Measurements from ENCODE around the gene SEMA3B. TPM values are rescaled to one million over a fixed set of nuclear protein-coding genes. Genes with fewer than 3 reads are reported as not detected.

The SEMA3B gene
- total RNA-seq, 2 experiments from 2014 or later: 0.52 to 0.84 TPM

DNA sequence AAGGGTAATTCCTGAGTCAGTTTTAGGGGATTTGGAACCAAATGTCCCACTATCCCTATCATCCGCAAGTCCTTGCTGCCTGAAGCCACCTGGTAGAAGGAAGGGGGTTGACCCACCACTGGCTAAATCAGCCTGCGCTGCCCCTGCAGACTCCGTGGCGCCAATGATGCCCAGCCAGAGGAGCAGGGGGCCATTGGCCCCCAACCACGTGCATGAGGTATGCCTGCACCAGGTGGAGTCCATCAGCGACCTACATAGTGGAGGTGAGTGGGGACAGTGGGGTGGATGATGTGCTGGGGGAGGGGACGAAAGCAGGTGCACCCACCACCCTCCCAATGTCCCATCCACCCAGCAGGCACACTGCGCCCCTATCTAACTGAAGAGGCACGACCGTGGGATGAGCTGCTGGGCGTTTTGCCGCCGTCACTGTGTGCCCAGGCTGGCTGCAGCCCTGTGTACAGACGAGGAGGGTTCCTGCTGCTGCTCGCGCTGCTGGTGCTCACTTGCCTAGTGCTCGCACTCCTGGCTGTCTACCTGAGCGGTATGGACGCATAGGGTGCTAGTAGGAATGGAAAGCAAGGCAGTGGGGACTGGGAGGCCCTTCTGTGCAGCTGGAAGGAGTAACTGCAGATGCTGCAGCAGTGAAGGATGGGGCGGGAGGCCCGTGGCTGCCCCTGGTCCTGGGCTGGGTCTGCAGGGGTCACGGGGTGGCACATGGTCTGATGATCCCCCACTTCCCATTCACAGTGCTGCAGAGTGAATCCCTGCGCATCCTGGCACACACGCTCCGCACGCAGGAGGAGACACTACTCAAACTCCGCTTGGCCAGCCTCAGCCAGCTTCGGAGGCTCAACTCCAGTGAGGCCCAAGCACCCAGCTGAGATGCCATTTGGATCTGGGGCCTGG is 17.6 kb downstream of the SEMA3B start:
- H3K4me3 Mint-ChIP-seq: no peak overlapping the region
- POLR2A ChIA-PET: no interaction called here
- DNase-seq (no peak), ATAC-seq (peak; percentile 9)
- H3K27ac Mint-ChIP-seq: no peak overlapping the region
- no peaks in the 10 kb centered on the region for H3K27me3 Mint-ChIP-seq (ENCODE audit: low read depth)
- CTCF ChIA-PET: interaction anchor here (1.3 kb wide), 1 partner anchor 40 kb away, joined by 3 read pairs; no protein-coding TSS in a partner anchor
- peaks cover 10% of the 10 kb centered on the region for H3K4me1 Mint-ChIP-seq (ENCODE audit: low read depth)
- peaks cover 11% of the 10 kb centered on the region for H3K36me3 Mint-ChIP-seq (ENCODE audit: low read depth)
- no peaks in the 10 kb centered on the region for H3K9me3 Mint-ChIP-seq (ENCODE audit: insufficient read depth)

DNA sequence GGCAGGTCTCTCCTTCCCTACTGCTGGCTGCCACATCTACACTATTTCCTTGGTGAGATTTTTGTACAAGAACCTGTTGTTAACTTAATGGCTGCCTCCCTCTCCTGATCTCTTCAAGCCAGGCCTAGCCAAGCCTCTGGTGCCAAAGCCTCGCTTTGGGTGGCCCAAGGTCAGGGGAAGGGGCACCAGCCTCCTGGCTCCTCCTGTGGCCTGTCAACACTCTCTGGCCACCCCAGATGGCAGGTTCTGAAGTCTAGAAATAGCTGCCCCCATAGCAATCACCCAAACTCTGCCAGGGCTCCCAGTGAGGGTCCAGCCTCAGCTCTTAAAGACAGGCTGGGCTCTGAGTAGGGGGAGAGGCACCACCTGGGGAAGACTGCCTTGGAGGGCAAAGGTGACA is 18.3 kb downstream of the SEMA3B start:
- Mint-ChIP-seq H3K4me1 (ENCODE audit: low read depth) (peaks cover 10% of the 10 kb centered on the region), H3K27me3 (ENCODE audit: low read depth) (no peaks in the 10 kb centered on the region), H3K4me3 (no peak overlapping the region), H3K36me3 (ENCODE audit: low read depth) (peaks cover 11% of the 10 kb centered on the region), H3K9me3 (ENCODE audit: insufficient read depth) (no peaks in the 10 kb centered on the region), H3K27ac (no peak overlapping the region)
- CTCF ChIA-PET: interaction anchor here (1.2 to 1.3 kb wide), 2 partner anchors 41 to 93 kb away, joined by 3 read pairs; no protein-coding TSS in a partner anchor
- POLR2A ChIA-PET: interaction anchor here (2.3 kb wide), 1 partner anchor 12 kb away, joined by 8 read pairs; the partner anchor contains the start of genes HYAL3 and NAA80
- ATAC-seq (no peak), DNase-seq (no peak)

GRCh38 chr3:50288387-50289007 is 19.6 kb downstream of the SEMA3B start:
- ChIA-PET POLR2A (interaction anchor here (1.4 to 2.3 kb wide), 2 partner anchors 9 to 10 kb away, joined by 3 to 8 read pairs; partner anchors contain the start of genes HYAL3 and NAA80), CTCF (interaction anchor here (0.7 to 1.2 kb wide), 2 partner anchors 29 to 94 kb away, joined by 3 read pairs; no protein-coding TSS in a partner anchor)
- Mint-ChIP-seq H3K27me3 (ENCODE audit: low read depth) (no peaks in the 10 kb centered on the region), H3K36me3 (ENCODE audit: low read depth) (peaks cover 11% of the 10 kb centered on the region), H3K9me3 (ENCODE audit: insufficient read depth) (no peaks in the 10 kb centered on the region), H3K4me1 (ENCODE audit: low read depth) (peaks cover 20% of the 10 kb centered on the region), H3K4me3 (no peak overlapping the region), H3K27ac (no peak overlapping the region)
- DNase-seq: no peak
- no peak for ATAC-seq

- CTCF ChIA-PET: interaction anchor here (0.7 to 1.8 kb wide), 2 partner anchors 28 to 63 kb away, joined by 3 to 6 read pairs; no protein-coding TSS in a partner anchor
- peaks cover 20% of the 10 kb centered on the region for H3K4me1 Mint-ChIP-seq (ENCODE audit: low read depth)
- no peak for DNase-seq
- H3K27me3 Mint-ChIP-seq (ENCODE audit: low read depth): no peaks in the 10 kb centered on the region
- no peaks in the 10 kb centered on the region for H3K9me3 Mint-ChIP-seq (ENCODE audit: insufficient read depth)
- POLR2A ChIA-PET: interaction anchor here (1.4 to 2.3 kb wide), 2 partner anchors 10 kb away, joined by 3 to 8 read pairs; partner anchors contain the start of genes HYAL3 and NAA80
- peaks cover 11% of the 10 kb centered on the region for H3K36me3 Mint-ChIP-seq (ENCODE audit: low read depth)
- H3K27ac Mint-ChIP-seq: no peak overlapping the region
- no peak overlapping the region for H3K4me3 Mint-ChIP-seq
- ATAC-seq: no peak
These were observed 20.2 kb downstream of the SEMA3B start for GRCh38 chr3:50289130-50289529.

DNA sequence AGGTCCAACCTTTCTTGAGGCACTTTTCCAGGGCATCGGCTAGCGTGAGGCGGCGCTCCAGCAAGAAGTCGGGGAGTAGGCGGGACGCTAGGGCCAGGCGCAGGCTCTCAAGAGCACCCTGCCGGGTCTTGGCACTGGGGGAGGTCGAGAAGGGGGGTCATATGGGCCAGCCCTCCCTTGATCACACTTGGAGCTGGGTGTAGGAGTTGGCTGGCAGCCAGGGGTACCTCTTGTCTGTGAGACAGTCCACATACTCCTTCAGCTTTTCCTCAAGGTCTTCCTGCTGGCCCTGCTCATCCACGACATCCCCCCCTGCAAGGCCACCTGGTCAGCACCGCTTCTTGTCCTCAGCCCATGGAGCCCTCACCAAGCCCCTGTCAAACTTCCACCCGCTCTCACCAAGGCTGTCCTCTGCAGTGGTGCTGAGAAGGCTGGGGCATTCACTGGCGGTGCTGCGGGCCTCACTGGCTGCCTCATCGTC is 21.3 kb downstream of the SEMA3B start:
- Mint-ChIP-seq H3K4me1 (ENCODE audit: low read depth) (peaks cover 20% of the 10 kb centered on the region), H3K9me3 (ENCODE audit: insufficient read depth) (no peaks in the 10 kb centered on the region), H3K4me3 (peak overlapping the region; percentile 88), H3K36me3 (ENCODE audit: low read depth) (peaks cover 11% of the 10 kb centered on the region), H3K27me3 (ENCODE audit: low read depth) (no peaks in the 10 kb centered on the region), H3K27ac (no peak overlapping the region)
- ATAC-seq (no peak), DNase-seq (no peak)
- POLR2A ChIA-PET: no interaction called here
- CTCF ChIA-PET: interaction anchor here (1.6 to 1.8 kb wide), 2 partner anchors 24 to 64 kb away, joined by 3 to 6 read pairs; no protein-coding TSS in a partner anchor

- peak within 1 kb of the TSS; percentile 88 for H3K4me3 Mint-ChIP-seq
- H3K9me3 Mint-ChIP-seq (ENCODE audit: insufficient read depth): no peaks in the 10 kb centered on the region
- CTCF ChIA-PET: interaction anchor here (0.7 to 2.2 kb wide), 10 partner anchors 10 to 203 kb away, joined by 3 to 10 read pairs (median 7); partner anchors contain the start of gene RBM5
- no peaks in the 10 kb centered on the region for H3K27me3 Mint-ChIP-seq (ENCODE audit: low read depth)
- H3K36me3 Mint-ChIP-seq (ENCODE audit: low read depth): peaks cover 11% of the 10 kb centered on the region
- H3K4me1 Mint-ChIP-seq (ENCODE audit: low read depth): peaks cover 29% of the 10 kb centered on the region
- ATAC-seq: peak; percentile 99
- peak within 1 kb of the TSS; percentile 94 for H3K27ac Mint-ChIP-seq
- DNase-seq: peak; percentile 98
- POLR2A ChIA-PET: interaction anchor here (0.6 to 1.8 kb wide), 10 partner anchors 11 to 89 kb away, joined by 3 to 4 read pairs (median 3); partner anchors contain the start of gene HYAL2
These were observed 23.5 kb downstream of the SEMA3B start, which contains the start of gene IFRD2 for GRCh38 chr3:50292159-50293078. IFRD2 (minus strand) TSS chr3:50292429; CDS start chr3:50292274, 155 bp downstream.

GRCh38 chr3:50293079-50293801 is 24.3 kb downstream of the SEMA3B start:
- peaks cover 37% of the 10 kb centered on the region for H3K4me1 Mint-ChIP-seq (ENCODE audit: low read depth)
- ATAC-seq (no peak), DNase-seq (no peak)
- H3K36me3 Mint-ChIP-seq (ENCODE audit: low read depth): peaks cover 8% of the 10 kb centered on the region
- ChIA-PET CTCF (interaction anchor here (1.1 to 2.2 kb wide), 5 partner anchors 13 to 47 kb away, joined by 4 to 10 read pairs (median 7); no protein-coding TSS in a partner anchor), POLR2A (interaction anchor here (0.6 to 1.8 kb wide), 7 partner anchors 25 to 89 kb away, joined by 3 to 5 read pairs (median 4); partner anchors contain the start of genes HYAL2 and RASSF1)
- peak overlapping the region; percentile 94 for H3K27ac Mint-ChIP-seq
- peak overlapping the region; percentile 88 for H3K4me3 Mint-ChIP-seq
- no peaks in the 10 kb centered on the region for H3K27me3 Mint-ChIP-seq (ENCODE audit: low read depth)
- no peaks in the 10 kb centered on the region for H3K9me3 Mint-ChIP-seq (ENCODE audit: insufficient read depth)

- peak overlapping the region; percentile 94 for H3K27ac Mint-ChIP-seq
- H3K27me3 Mint-ChIP-seq (ENCODE audit: low read depth): no peaks in the 10 kb centered on the region
- no peak for ATAC-seq
- no peak overlapping the region for H3K4me3 Mint-ChIP-seq
- H3K9me3 Mint-ChIP-seq (ENCODE audit: insufficient read depth): no peaks in the 10 kb centered on the region
- H3K36me3 Mint-ChIP-seq (ENCODE audit: low read depth): peaks cover 7% of the 10 kb centered on the region
- DNase-seq: no peak
- CTCF ChIA-PET: interaction anchor here (1.1 kb wide), 2 partner anchors 30 to 34 kb away, joined by 3 to 4 read pairs; no protein-coding TSS in a partner anchor
- POLR2A ChIA-PET: interaction anchor here (0.6 to 0.9 kb wide), 2 partner anchors 26 to 46 kb away, joined by 4 to 5 read pairs; partner anchors contain the start of gene RASSF1
- peaks cover 38% of the 10 kb centered on the region for H3K4me1 Mint-ChIP-seq (ENCODE audit: low read depth)
These were observed 25.1 kb downstream of the SEMA3B start for GRCh38 chr3:50294089-50294488.

GRCh38 chr3:50294492-50295403 is 25.8 kb downstream of the SEMA3B start:
- DNase-seq (no peak), ATAC-seq (no peak)
- ChIA-PET POLR2A (no interaction called here), CTCF (interaction anchor here (1.1 to 1.3 kb wide), 3 partner anchors 20 to 35 kb away, joined by 3 to 4 read pairs (median 3); no protein-coding TSS in a partner anchor)
- Mint-ChIP-seq H3K4me1 (ENCODE audit: low read depth) (peaks cover 40% of the 10 kb centered on the region), H3K9me3 (ENCODE audit: insufficient read depth) (no peaks in the 10 kb centered on the region), H3K36me3 (ENCODE audit: low read depth) (peaks cover 7% of the 10 kb centered on the region), H3K4me3 (no peak overlapping the region), H3K27me3 (ENCODE audit: low read depth) (no peaks in the 10 kb centered on the region), H3K27ac (peak overlapping the region; percentile 34)
